Fibroblast of peridontal ligament (primary cell): ENCODE data around the gene LALBA.
"Not testable (repeated sequence)": the region's sequence is repeated elsewhere in the genome, so short reads cannot be mapped to it uniquely, and the experiment has no call there.

Experiments
- DNase-seq: peaks from one replicate; pipeline ENCODE4 v3.0.0-alpha.2; 2010; ENCODE audit errors: extremely low read depth

The LALBA gene

DNA sequence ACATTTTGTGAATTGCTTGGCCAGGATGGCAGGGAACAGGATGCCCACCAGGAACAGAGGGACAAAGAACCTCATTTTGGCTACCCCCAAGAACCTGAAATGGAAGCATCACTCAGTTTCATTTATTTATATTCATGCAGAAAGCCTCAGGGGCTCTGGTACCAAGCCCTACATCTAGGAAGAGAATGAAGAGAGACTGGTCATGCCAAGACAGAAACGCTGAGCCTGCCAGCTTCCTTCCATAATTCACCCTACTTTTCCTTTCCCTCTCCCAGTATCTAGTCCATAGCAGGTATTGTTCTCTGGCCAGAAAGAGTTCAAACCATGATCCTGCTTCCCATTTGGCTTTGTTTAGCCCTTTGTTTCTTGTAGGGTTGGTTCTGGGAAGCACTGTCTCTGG, at the start of gene LALBA:
LALBA (minus strand) TSS at position 101 of the 400 bp plus-strand sequence; CDS start at position 75, 26 bp downstream.
- no peak for DNase-seq

DNA sequence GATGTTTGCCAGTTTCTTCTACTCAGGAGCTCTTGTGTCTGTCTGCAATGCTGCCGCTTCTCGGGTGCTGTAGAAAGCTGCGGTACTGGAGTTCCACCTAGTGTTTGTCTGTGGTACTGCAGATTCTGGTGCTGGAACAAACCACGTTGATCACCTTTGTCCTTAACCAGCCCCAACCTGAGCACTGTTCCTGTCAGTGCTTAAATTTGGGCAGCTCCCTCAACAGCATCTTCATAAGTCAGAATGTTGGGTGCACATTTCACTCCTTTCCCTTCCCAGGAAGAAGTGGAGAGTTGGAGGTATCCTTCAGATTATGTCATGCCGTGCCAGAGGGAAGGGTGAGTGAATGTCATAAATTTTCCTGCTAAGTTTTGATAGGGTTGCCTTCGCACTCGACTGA, 48.7 kb upstream of the LALBA start:
- peak; percentile 77 for DNase-seq

DNA sequence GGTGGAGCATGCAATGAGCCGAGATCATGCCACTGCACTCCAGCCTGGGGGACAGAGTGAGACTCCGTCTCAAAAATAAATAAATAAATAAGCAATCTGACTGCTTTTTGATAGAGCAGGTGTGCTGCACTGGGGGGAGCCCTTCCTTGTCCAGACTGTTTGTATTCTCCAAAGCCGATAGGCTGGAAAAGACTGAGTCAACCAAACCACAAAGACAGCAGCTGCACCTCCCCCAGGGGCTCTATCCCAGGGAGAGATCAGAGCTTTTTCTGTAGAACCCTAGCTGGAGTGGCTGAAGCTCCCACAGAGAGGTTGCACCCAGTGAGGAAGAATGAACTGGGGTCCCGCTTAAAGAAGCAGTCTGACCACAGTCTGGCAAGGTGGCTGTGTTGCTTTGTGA, 45.8 kb upstream of the LALBA start:
- DNase-seq: no peak

GRCh38 chr12:48613321-48613720, 43.5 kb upstream of the LALBA start:
- DNase-seq: no peak

DNA sequence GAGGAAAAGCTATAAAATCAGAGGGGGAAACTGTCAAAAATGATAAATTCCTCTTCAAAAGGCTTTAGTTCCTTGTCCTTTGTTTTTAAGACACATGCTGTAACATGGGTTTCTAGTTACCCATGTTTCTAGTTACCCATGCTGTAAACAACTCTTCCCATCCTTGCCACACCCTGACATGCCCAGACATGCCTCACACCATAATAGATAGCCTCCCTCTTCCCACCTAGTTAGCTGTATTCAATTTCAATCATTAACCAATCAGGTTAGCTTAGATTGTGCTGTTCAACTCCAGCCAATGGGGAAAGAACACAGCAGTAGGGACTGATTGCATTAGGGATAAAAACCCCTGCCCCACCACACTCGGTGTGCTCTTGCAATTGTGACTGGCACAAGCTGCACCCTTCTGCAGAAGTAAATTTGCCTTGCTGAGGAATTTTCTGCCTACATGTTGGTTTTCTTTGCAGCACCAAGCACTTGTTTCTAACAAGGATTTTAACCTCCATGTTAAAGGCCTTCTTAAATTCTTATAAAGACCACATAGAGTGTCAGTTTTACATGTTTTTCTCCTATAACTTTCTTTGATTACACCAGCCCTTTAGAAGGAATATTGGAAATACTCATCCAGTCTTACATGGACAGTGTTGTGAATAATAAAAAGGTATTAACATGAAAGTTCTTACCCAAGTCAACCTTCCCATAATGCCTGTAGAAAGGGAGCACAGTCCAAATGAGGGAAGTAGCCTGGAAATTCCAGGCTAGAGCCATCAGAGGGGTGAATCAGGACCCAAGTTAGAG, 32.5 kb upstream of the LALBA start:
- DNase-seq: peak; percentile 2

DNA sequence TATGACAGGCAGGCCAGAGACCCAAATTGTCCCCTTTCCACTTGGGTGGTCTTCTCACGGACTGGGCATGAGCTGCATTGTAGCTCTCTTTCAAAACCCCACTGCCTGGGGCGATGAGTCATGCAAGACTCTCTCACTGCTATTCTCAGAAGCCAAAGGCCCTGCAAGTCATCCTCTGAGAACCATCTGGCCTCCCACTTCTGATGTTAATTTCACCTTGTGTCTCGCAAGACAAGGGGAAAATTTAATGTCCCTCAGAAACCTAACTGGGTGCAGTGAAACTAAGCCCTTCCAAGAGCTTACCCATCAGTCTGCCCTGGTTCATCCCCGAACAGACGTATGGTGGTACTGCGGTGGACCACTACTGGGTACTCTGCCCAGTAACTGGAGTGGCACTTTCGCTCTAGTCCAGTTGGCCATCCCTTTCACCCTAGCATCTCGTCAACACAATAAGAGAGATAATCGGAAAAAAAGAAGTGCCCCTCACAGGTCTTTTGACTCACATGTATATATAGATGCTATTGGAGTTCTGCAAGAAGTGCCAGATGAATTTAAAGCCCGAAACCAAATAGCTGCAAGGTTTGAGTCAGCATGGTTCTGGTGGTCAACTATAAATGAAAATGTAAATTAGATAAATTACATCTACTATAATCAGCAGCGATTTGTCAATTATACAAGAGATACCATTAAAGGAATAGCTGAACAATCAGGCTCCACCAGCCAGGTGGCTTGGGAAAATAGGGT, 31.3 kb upstream of the LALBA start:
- peak; percentile 30 for DNase-seq

- DNase-seq: no peak
Observed at GRCh38 chr12:48600552-48600951, 30.7 kb upstream of the LALBA start.

DNA sequence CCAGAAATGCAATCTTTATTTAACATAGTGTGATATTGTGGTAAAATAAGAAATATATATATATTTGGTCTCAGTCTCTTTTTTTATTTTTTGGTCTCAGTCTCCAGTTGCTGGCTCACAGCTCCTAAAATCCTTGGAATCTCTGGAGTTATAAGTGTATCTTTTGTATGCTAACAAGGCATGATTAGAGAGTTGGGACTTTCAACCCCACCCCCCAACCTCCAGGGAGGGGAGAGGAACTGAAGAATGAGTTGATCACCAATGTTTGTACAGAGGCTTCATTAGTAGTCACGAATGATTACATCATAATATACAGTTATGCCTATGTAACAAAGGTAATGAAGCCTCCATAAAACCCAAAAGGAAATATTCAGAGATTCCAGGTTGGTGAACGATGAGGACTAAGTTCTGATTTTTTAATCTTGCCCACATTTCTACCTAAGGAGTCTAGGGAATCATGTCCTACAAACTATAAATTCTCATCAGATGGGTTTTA, 22.8 kb upstream of the LALBA start:
- DNase-seq: no peak

DNA sequence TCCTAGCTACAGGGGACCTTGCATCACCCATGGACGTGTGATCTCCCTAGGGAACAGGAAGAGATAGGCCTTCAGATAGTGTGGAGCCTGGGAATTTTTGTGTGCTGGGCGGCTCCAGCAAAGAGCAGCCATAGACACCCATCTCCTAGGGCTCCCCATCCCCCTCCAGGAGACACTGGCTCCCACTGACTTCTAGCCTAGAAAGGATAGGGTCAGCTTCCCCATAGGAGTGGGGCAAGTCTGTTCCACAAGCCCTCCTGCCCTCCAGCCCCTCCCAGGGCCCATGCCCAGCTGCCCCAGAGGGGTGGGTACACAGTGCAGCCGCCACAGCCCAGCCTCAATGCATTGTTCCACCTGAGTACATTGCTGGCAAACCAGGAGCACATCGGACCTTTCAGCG, 16.5 kb upstream of the LALBA start:
- no peak for DNase-seq

GRCh38 chr12:48583728-48584127, 13.9 kb upstream of the LALBA start:
- DNase-seq: no peak

GRCh38 chr12:48580831-48581230, 11.0 kb upstream of the LALBA start:
- DNase-seq: no peak

DNA sequence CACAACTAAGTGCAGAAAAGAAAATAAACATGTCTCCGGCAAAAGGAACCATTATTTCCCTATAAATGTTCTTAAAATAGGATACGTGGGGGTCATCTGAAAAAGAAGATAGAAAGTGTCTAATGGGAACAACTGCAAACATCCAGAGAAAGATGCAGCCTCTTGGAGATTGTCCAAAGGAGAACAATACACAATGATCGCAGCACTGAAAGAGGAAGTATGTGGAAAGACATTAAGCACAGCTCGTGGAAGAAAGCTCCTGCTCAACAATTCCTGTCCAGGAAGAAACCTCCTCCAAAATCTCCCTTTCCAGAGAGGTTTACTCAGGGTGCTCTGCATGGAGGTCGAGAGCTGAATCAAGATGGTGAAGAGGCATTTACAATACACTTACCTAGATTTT, 2.5 kb upstream of the LALBA start:
- DNase-seq: no peak

DNA sequence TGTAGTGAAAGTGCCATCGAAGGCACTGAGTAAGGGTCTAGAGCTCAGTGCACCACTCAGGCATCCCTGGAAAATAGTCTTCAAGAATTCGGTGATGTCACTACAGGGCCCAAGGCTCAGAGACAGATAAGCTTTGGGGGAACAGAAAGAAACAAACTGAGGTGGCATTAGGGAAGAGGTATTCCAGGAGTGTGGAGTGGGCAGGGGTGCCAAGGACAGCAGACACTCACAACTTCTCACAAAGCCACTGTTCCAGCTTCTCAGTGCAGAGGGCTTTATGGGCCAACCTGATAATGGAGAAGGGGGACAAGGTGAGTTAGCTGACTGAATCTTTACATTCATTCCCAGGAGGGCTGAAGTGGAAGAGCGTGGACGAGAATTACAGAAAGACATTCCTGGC, 2.1 kb downstream of the LALBA start:
- no peak for DNase-seq

- no peak for DNase-seq
Observed at GRCh38 chr12:48557919-48558318, 11.9 kb downstream of the LALBA start.

GRCh38 chr12:48556631-48557030, 13.2 kb downstream of the LALBA start:
- DNase-seq: no peak

- DNase-seq: not testable (repeated sequence)
Observed at GRCh38 chr12:48553666-48554343, 16.0 kb downstream of the LALBA start.

- not testable (repeated sequence) for DNase-seq
Observed at GRCh38 chr12:48551636-48552035, 18.2 kb downstream of the LALBA start.

- DNase-seq: not testable (repeated sequence)
Observed at GRCh38 chr12:48547012-48547411, 22.8 kb downstream of the LALBA start.

GRCh38 chr12:48545833-48546469, 23.9 kb downstream of the LALBA start:
- DNase-seq: no peak

DNA sequence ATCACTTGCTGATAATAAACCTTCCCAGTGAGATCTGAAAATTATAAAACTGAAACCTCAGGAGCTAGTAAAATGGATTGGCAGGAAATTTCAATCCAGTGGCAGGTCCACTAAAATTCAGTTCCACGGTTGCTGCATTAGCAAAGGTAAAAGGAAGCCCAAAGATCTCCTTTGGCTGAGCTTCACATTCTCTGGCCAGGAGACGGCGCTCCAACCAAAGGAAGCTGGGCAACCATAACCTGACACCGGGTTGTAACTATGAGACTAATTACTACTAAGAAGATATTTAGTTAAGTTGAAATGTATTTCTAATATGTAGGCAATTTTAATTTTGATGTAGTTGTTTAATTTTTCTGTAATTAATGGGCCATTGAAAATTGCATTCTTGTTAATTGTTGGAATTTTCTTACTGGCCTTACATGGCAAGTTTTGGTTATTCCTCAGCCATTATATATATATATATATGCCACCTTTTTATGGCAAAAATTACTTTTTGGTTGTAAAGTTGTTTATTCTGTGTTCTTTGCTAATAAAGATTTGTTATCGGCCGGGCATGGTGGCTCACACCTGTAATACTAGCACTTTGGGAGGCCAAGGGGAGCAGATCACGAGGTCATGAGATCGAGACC, 27.4 kb downstream of the LALBA start:
- DNase-seq: peak; percentile 17

GRCh38 chr12:48536602-48537001, 33.2 kb downstream of the LALBA start:
- DNase-seq: no peak
